Measurements from ENCODE around the gene MPZL3. TPM values are rescaled to one million over a fixed set of nuclear protein-coding genes. Genes with fewer than 3 reads are reported as not detected.
"Not testable (repeated sequence)": the region's sequence is repeated elsewhere in the genome, so short reads cannot be mapped to it uniquely, and the experiment has no call there.

The MPZL3 gene
- total and polyA plus RNA-seq, 2 donors from 2014 or later = 1.7 to 10.0 TPM

GRCh38 chr11:118198370-118198769, 53.8 kb downstream of the MPZL3 start:
- Histone ChIP-seq H3K36me3 (ENCODE audit: control insufficient read depth in 2 of 3, insufficient read depth in 3 of 3, low read length in 3 of 3) (no peaks in the 10 kb centered on the region), H3K4me3 (ENCODE audit: low read length in 3 of 3) (peak overlapping the region in 1 of 3 donors; percentile 29), H3K9me3 (ENCODE audit: control insufficient read depth in 2 of 3, insufficient read depth in 1 of 3, low read length in 3 of 3) (no peaks in the 10 kb centered on the region), H3K9ac (ENCODE audit: low read length in 3 of 3) (no peak overlapping the region), H3K27me3 (ENCODE audit: control insufficient read depth, insufficient read depth, low read length) (no peaks in the 10 kb centered on the region), H3K4me1 (ENCODE audit: control insufficient read depth in 2 of 3, insufficient read depth in 2 of 3, low read depth in 1 of 3, low read length in 3 of 3) (peaks cover 0 to 21% (median 0%) of the 10 kb centered on the region in 3 donors), H3K27ac (ENCODE audit: low read depth in 2 of 2, low read length in 2 of 2) (no peak overlapping the region)
- peak; percentile 69 to 87 (median 78) for DNase-seq
- intact Hi-C loops (cut with DNase I) = no loop called here
- FAIRE-seq = no peak
- TF ChIP-seq, protein P1, sequence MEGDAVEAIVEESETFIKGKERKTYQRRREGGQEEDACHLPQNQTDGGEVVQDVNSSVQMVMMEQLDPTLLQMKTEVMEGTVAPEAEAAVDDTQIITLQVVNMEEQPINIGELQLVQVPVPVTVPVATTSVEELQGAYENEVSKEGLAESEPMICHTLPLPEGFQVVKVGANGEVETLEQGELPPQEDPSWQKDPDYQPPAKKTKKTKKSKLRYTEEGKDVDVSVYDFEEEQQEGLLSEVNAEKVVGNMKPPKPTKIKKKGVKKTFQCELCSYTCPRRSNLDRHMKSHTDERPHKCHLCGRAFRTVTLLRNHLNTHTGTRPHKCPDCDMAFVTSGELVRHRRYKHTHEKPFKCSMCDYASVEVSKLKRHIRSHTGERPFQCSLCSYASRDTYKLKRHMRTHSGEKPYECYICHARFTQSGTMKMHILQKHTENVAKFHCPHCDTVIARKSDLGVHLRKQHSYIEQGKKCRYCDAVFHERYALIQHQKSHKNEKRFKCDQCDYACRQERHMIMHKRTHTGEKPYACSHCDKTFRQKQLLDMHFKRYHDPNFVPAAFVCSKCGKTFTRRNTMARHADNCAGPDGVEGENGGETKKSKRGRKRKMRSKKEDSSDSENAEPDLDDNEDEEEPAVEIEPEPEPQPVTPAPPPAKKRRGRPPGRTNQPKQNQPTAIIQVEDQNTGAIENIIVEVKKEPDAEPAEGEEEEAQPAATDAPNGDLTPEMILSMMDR (IDR thresholded peaks at IDR 0.05; ENCODE audit: borderline replicate concordance, extremely low read depth, insufficient read depth) = peak; percentile 92

GRCh38 chr11:118194835-118195627, 57.1 kb downstream of the MPZL3 start:
- Histone ChIP-seq H3K27ac (ENCODE audit: low read depth in 2 of 2, low read length in 2 of 2) (peak overlapping the region; percentile 2 to 26), H3K4me1 (ENCODE audit: control insufficient read depth in 2 of 3, insufficient read depth in 2 of 3, low read depth in 1 of 3, low read length in 3 of 3) (peaks cover 0 to 9% (median 0%) of the 10 kb centered on the region in 3 donors), H3K9ac (ENCODE audit: low read length in 3 of 3) (no peak overlapping the region), H3K9me3 (ENCODE audit: control insufficient read depth in 2 of 3, insufficient read depth in 1 of 3, low read length in 3 of 3) (no peaks in the 10 kb centered on the region), H3K36me3 (ENCODE audit: control insufficient read depth in 2 of 3, insufficient read depth in 3 of 3, low read length in 3 of 3) (no peaks in the 10 kb centered on the region), H3K4me3 (ENCODE audit: low read length in 3 of 3) (no peak overlapping the region), H3K27me3 (ENCODE audit: control insufficient read depth, insufficient read depth, low read length) (no peaks in the 10 kb centered on the region)
- DNase-seq (peak; percentile 53 to 85 (median 68)), FAIRE-seq (no peak)
- intact Hi-C loops (cut with DNase I) = no loop called here
- TF ChIP-seq, protein P1 (IDR thresholded peaks at IDR 0.05; ENCODE audit: borderline replicate concordance, extremely low read depth, insufficient read depth) = no peak

- DNase-seq (no peak), FAIRE-seq (no peak)
- peaks cover 0 to 9% (median 0%) of the 10 kb centered on the region in 3 donors for H3K4me1 ChIP-seq (ENCODE audit: control insufficient read depth in 2 of 3, insufficient read depth in 2 of 3, low read depth in 1 of 3, low read length in 3 of 3)
- H3K27me3 ChIP-seq (ENCODE audit: control insufficient read depth, insufficient read depth, low read length) = no peaks in the 10 kb centered on the region
- H3K9me3 ChIP-seq (ENCODE audit: control insufficient read depth in 2 of 3, insufficient read depth in 1 of 3, low read length in 3 of 3) = no peaks in the 10 kb centered on the region
- no peak overlapping the region for H3K4me3 ChIP-seq (ENCODE audit: low read length in 3 of 3)
- H3K36me3 ChIP-seq (ENCODE audit: control insufficient read depth in 2 of 3, insufficient read depth in 3 of 3, low read length in 3 of 3) = no peaks in the 10 kb centered on the region
- TF ChIP-seq, protein P1 (IDR thresholded peaks at IDR 0.05; ENCODE audit: borderline replicate concordance, extremely low read depth, insufficient read depth) = no peak
- no peak overlapping the region for H3K27ac ChIP-seq (ENCODE audit: low read depth in 2 of 2, low read length in 2 of 2)
- no peak overlapping the region for H3K9ac ChIP-seq (ENCODE audit: low read length in 3 of 3)
- intact Hi-C loops (cut with DNase I) = no loop called here
Measured at GRCh38 chr11:118193910-118194566, 58.1 kb downstream of the MPZL3 start.

DNA sequence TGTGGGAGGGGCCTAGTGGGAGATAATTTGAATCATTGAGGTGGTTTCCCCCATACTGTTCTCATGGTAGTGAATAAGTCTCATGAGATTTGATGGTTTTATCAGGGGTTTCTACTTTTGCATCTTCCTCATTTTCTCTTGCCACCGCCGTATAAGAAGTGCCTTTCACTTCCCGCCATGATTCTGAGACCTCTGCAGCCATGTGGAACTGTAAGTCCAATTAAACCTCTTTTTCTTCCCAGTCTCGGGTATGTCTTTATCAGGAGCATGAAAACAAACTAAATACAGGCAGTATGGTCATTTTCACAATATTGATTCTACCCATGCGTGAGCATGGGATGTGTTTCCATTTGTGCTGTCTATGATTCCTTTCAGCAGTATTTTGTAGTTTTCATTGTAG, 59.3 kb downstream of the MPZL3 start:
- H3K9me3 ChIP-seq (ENCODE audit: control insufficient read depth in 2 of 3, insufficient read depth in 1 of 3, low read length in 3 of 3); FAIRE-seq; H3K9ac ChIP-seq (ENCODE audit: low read length in 3 of 3); H3K4me3 ChIP-seq (ENCODE audit: low read length in 3 of 3); H3K27ac ChIP-seq (ENCODE audit: low read depth in 2 of 2, low read length in 2 of 2); intact Hi-C loops (cut with DNase I); DNase-seq; H3K4me1 ChIP-seq (ENCODE audit: control insufficient read depth in 2 of 3, insufficient read depth in 2 of 3, low read depth in 1 of 3, low read length in 3 of 3); H3K27me3 ChIP-seq (ENCODE audit: control insufficient read depth, insufficient read depth, low read length); H3K36me3 ChIP-seq (ENCODE audit: control insufficient read depth in 2 of 3, insufficient read depth in 3 of 3, low read length in 3 of 3): not testable (repeated sequence)

- DNase-seq; FAIRE-seq; H3K27ac ChIP-seq (ENCODE audit: low read depth in 2 of 2, low read length in 2 of 2); intact Hi-C loops (cut with DNase I); H3K36me3 ChIP-seq (ENCODE audit: control insufficient read depth in 2 of 3, insufficient read depth in 3 of 3, low read length in 3 of 3); H3K4me3 ChIP-seq (ENCODE audit: low read length in 3 of 3); H3K27me3 ChIP-seq (ENCODE audit: control insufficient read depth, insufficient read depth, low read length); H3K4me1 ChIP-seq (ENCODE audit: control insufficient read depth in 2 of 3, insufficient read depth in 2 of 3, low read depth in 1 of 3, low read length in 3 of 3); H3K9ac ChIP-seq (ENCODE audit: low read length in 3 of 3); H3K9me3 ChIP-seq (ENCODE audit: control insufficient read depth in 2 of 3, insufficient read depth in 1 of 3, low read length in 3 of 3): not testable (repeated sequence)
Measured at GRCh38 chr11:118190942-118191506, 61.1 kb downstream of the MPZL3 start.

Data from kidney (tissue), 14 donors.